GM23248 (cell line): ENCODE data around the gene SLC22A5.

Experiments used
- EZH2 ChIP-seq: fragments of 200-600 bp; sonication (generic); IDR thresholded peaks from 2 replicates; pipeline ENCODE4 v1.6.1; 2018; ENCODE audit warnings: antibody characterized with exemption, mild to moderate bottlenecking; ENCODE audit not compliant: insufficient read depth, poor library complexity, severe bottlenecking
- EZH2phosphoT487 ChIP-seq: fragments of 200-600 bp; sonication (generic); IDR thresholded peaks from 2 replicates; pipeline ENCODE4 v1.6.1; 2018; ENCODE audit warnings: antibody characterized with exemption, moderate library complexity, mild to moderate bottlenecking, low read depth; ENCODE audit not compliant: insufficient read depth

DNA sequence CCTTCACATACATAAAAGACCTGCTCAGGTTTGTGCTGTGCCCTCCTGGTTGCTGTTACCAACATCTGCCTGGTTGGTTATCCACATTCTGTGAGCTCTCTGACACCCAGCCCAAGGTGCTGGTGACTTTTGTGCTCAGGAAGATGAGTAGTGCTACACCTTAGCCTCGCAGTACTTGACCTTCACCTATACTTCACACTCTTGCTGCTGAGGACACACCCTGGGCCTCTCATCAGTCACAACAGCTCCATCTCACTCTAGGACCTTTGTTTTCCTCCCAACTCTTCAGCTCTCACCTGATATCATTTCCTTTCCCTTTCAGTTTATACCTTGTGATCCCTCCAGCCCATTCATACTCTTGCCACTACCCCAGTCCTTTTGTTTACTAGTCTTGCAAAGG is 10.7 kb upstream of the SLC22A5 start:
- TF ChIP-seq EZH2phosphoT487: no peak
- TF ChIP-seq EZH2: no peak
